ENCODE measurements around the gene KSR2.
"Not testable (repeated sequence)": the region's sequence is repeated elsewhere in the genome, so short reads cannot be mapped to it uniquely, and the experiment has no call there.

KSR2 gene

DNA sequence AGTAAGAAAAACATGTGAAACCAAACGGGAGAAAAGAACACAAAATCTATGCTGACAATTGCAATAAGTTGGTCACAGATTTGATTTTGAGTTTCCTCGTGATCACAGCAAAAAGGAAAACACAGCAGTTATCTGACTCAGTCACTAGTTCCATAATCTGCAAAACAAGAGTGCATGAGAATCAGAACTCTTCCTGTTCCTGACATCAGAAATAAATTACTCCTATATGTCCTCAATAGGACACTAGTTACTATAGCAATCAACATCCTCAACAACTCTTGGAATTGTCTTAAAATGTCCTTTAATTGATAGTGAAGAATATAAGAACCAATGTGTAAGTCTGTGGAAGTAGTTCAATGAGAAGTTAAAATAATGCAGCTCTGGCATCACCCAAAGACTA lies 339.3 kb downstream of the KSR2 start:
- no peak overlapping the region for H3K4me3 ChIP-seq (ENCODE audit: low read depth, low read length)
- TF ChIP-seq, protein P1, sequence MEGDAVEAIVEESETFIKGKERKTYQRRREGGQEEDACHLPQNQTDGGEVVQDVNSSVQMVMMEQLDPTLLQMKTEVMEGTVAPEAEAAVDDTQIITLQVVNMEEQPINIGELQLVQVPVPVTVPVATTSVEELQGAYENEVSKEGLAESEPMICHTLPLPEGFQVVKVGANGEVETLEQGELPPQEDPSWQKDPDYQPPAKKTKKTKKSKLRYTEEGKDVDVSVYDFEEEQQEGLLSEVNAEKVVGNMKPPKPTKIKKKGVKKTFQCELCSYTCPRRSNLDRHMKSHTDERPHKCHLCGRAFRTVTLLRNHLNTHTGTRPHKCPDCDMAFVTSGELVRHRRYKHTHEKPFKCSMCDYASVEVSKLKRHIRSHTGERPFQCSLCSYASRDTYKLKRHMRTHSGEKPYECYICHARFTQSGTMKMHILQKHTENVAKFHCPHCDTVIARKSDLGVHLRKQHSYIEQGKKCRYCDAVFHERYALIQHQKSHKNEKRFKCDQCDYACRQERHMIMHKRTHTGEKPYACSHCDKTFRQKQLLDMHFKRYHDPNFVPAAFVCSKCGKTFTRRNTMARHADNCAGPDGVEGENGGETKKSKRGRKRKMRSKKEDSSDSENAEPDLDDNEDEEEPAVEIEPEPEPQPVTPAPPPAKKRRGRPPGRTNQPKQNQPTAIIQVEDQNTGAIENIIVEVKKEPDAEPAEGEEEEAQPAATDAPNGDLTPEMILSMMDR (IDR thresholded peaks at IDR 0.05; ENCODE audit: borderline replicate concordance, insufficient read depth, low read depth, low read length): no peak

DNA sequence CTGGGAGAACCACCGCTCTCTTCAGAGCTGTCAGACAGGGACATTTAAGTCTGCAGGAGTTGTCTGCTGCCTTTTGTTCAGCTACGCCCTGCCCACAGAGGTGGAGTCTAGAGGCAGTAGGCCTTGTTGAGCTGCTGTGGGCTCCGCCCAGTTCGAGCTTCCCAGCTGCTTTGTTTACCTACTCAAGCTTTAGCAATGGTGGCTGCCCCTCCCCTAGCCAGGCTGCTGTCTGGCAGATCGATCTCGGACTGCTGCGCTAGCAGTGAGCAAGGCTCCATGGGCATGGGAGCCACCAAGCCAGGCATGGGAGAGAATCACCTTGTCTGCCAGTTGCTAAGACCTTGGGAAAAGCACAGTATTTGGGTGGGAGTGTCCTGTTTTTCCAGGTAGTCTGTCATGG lies 340.1 kb downstream of the KSR2 start:
- H3K4me3 ChIP-seq (ENCODE audit: low read depth, low read length): not testable (repeated sequence)

DNA sequence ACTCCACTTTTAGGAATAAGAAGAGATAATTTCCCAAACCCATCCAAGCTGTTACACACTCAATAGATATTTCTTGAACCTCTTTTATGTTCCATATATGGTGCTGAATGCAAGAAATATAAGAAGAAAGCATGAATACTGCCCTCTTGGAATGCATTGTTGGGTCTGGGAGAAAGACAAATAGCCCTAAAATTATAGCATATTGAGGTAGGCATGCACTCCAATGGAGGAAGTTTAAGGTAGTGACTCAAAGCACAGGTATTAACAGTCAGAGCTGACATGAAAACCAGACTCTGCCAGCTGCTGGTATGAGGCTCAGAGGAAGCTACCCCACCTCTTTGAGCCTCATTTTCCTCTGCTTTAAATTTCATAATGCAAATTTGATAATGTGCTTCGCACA lies 346.0 kb downstream of the KSR2 start:
- no peak overlapping the region for H3K4me3 ChIP-seq (ENCODE audit: low read depth, low read length)
- TF ChIP-seq, protein P1 (IDR thresholded peaks at IDR 0.05; ENCODE audit: borderline replicate concordance, insufficient read depth, low read depth, low read length): no peak

DNA sequence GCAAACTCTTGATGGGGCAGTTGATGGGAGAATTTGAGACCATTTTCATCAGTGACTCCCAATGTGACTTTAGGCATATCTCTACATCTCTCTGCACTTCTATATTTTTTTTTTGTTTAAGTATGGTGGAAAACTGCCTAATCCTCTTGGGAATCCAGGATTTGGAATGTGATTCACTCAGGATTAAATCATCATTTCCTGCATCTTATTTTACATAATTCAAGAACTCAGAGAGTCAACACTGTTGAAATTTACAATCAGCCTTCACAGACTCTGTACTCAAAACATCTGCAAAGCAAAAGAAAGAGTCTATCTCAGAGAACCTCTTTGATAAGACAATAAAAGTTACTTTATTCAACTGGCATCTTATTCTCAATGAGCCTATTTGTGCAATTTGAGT lies 346.7 kb downstream of the KSR2 start:
- TF ChIP-seq, protein P1 (IDR thresholded peaks at IDR 0.05; ENCODE audit: borderline replicate concordance, insufficient read depth, low read depth, low read length): no peak
- H3K4me3 ChIP-seq (ENCODE audit: low read depth, low read length): no peak overlapping the region

DNA sequence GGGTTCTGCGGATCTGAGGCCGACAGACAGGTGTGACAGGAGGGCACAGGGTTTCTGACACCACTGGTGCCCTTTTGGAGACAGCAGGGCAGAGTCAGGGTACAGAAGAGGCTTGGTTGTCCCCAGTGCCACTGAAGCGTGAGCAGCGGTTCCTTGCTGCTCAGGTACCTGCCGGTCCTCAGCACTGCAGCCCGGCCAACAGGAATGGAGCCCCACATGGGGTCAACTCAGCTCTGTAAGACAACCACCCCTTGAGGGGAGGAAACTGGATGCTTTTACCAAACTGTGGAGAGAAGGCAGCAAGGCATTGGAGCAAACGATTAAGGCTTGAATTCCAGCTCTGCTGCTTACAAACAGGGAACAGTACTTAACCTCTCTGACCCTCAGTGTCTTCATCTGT lies 361.0 kb downstream of the KSR2 start:
- TF ChIP-seq, protein P1 (IDR thresholded peaks at IDR 0.05; ENCODE audit: borderline replicate concordance, insufficient read depth, low read depth, low read length): no peak
- no peak overlapping the region for H3K4me3 ChIP-seq (ENCODE audit: low read depth, low read length)

DNA sequence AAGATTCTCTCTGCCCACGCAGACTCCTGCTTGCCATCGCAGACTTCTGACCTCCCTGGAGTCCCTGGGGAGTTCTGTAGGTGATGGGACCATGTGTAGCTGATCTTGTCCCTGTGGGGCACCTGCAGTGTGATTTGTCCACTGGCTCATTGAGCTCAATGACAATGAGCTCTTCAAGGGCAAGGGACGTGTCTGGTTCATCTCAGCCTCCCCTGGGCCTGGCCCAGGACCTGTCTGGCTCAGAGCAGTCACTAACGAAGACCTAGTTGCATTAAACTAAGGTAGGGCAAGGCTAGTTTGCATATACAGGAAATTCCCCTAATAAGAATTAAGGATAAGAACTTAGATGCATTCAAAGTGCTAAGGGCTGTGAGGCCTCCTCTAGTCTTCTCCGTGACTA lies 361.8 kb downstream of the KSR2 start:
- TF ChIP-seq, protein P1 (IDR thresholded peaks at IDR 0.05; ENCODE audit: borderline replicate concordance, insufficient read depth, low read depth, low read length): no peak
- no peak overlapping the region for H3K4me3 ChIP-seq (ENCODE audit: low read depth, low read length)

DNA sequence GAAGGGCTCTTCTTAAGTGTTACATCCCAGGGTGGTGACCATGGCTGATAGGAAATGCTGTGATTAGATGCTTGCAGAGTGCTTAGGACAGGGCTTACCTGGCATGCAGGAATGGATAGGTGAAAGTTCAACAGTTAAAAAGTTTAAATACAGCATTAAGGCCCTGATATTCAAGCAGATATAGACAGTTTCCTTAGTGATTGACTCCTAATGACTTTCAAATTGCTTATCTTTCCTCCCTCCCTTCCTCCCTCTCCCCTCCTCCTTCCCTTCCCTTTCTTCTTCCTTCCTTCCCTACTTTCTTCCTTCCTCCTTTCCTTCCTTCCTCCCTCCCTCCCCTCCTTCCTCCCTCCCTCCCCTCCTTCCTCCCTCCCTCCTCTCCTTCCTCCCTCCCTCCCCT lies 362.8 kb downstream of the KSR2 start:
- TF ChIP-seq, protein P1 (IDR thresholded peaks at IDR 0.05; ENCODE audit: borderline replicate concordance, insufficient read depth, low read depth, low read length): no peak
- no peak overlapping the region for H3K4me3 ChIP-seq (ENCODE audit: low read depth, low read length)

Data from GM12875 (cell line).